OCI-M1 (cell line): ENCODE data around the gene TAL2.

Experiments used
- DNase-seq: peaks from one replicate; lab custom pipeline; 2025; lab: John Stamatoyannopoulos, UW

TAL2 gene

GRCh38 chr9:105710638-105711037 lies 48.4 kb downstream of the TAL2 start:
- no peak for DNase-seq

GRCh38 chr9:105711867-105712266 lies 49.6 kb downstream of the TAL2 start:
- DNase-seq = no peak

GRCh38 chr9:105712297-105712696 lies 50.0 kb downstream of the TAL2 start:
- DNase-seq = no peak
